Measurements from ENCODE around the gene CCL4.

Gene CCL4

GRCh38 chr17:36142235-36142634 lies 38.6 kb downstream of the CCL4 start:
- Histone ChIP-seq H3K9me3 (ENCODE audit: control insufficient read depth, low read length) (no peaks in the 10 kb centered on the region), H3K4me1 (ENCODE audit: control insufficient read depth, insufficient read depth, low read length) (no peaks in the 10 kb centered on the region), H3K4me3 (ENCODE audit: insufficient read depth, low read depth, low read length) (no peak overlapping the region), H3K27ac (ENCODE audit: insufficient read depth, low read depth, low read length, poor library complexity, severe bottlenecking) (no peak overlapping the region), H3K36me3 (ENCODE audit: control insufficient read depth, insufficient read depth, low read length) (no peaks in the 10 kb centered on the region), H3K27me3 (ENCODE audit: control insufficient read depth, insufficient read depth, low read length, poor library complexity, severe bottlenecking) (peaks cover 41% of the 10 kb centered on the region)

GRCh38 chr17:36142806-36143205 lies 39.2 kb downstream of the CCL4 start:
- Histone ChIP-seq H3K27ac (ENCODE audit: insufficient read depth, low read depth, low read length, poor library complexity, severe bottlenecking) (no peak overlapping the region), H3K4me3 (ENCODE audit: insufficient read depth, low read depth, low read length) (no peak overlapping the region), H3K36me3 (ENCODE audit: control insufficient read depth, insufficient read depth, low read length) (no peaks in the 10 kb centered on the region), H3K27me3 (ENCODE audit: control insufficient read depth, insufficient read depth, low read length, poor library complexity, severe bottlenecking) (peaks cover 44% of the 10 kb centered on the region), H3K4me1 (ENCODE audit: control insufficient read depth, insufficient read depth, low read length) (no peaks in the 10 kb centered on the region), H3K9me3 (ENCODE audit: control insufficient read depth, low read length) (no peaks in the 10 kb centered on the region)
- 92 to 94% methylated on average over 8 of the region's 8 CpGs for WGBS, 2 experiments

- H3K9me3 ChIP-seq (ENCODE audit: control insufficient read depth, low read length): no peaks in the 10 kb centered on the region
- H3K27me3 ChIP-seq (ENCODE audit: control insufficient read depth, insufficient read depth, low read length, poor library complexity, severe bottlenecking): peaks cover 44% of the 10 kb centered on the region
- H3K36me3 ChIP-seq (ENCODE audit: control insufficient read depth, insufficient read depth, low read length): no peaks in the 10 kb centered on the region
- H3K4me1 ChIP-seq (ENCODE audit: control insufficient read depth, insufficient read depth, low read length): no peaks in the 10 kb centered on the region
- no peak overlapping the region for H3K27ac ChIP-seq (ENCODE audit: insufficient read depth, low read depth, low read length, poor library complexity, severe bottlenecking)
- no peak overlapping the region for H3K4me3 ChIP-seq (ENCODE audit: insufficient read depth, low read depth, low read length)
- 92 to 94% methylated on average over 2 of the region's 2 CpGs for WGBS, 2 experiments
Observed at GRCh38 chr17:36144014-36144413, 40.4 kb downstream of the CCL4 start.

- 91 to 92% methylated on average over 5 of the region's 5 CpGs for WGBS, 2 experiments
- H3K4me3 ChIP-seq (ENCODE audit: insufficient read depth, low read depth, low read length): no peak overlapping the region
- no peaks in the 10 kb centered on the region for H3K36me3 ChIP-seq (ENCODE audit: control insufficient read depth, insufficient read depth, low read length)
- peaks cover 44% of the 10 kb centered on the region for H3K27me3 ChIP-seq (ENCODE audit: control insufficient read depth, insufficient read depth, low read length, poor library complexity, severe bottlenecking)
- no peaks in the 10 kb centered on the region for H3K4me1 ChIP-seq (ENCODE audit: control insufficient read depth, insufficient read depth, low read length)
- H3K9me3 ChIP-seq (ENCODE audit: control insufficient read depth, low read length): no peaks in the 10 kb centered on the region
- no peak overlapping the region for H3K27ac ChIP-seq (ENCODE audit: insufficient read depth, low read depth, low read length, poor library complexity, severe bottlenecking)
Observed at GRCh38 chr17:36144981-36145729, 41.5 kb downstream of the CCL4 start.

- no peak overlapping the region for H3K27ac ChIP-seq (ENCODE audit: insufficient read depth, low read depth, low read length, poor library complexity, severe bottlenecking)
- H3K27me3 ChIP-seq (ENCODE audit: control insufficient read depth, insufficient read depth, low read length, poor library complexity, severe bottlenecking): peaks cover 38% of the 10 kb centered on the region
- no peak overlapping the region for H3K4me3 ChIP-seq (ENCODE audit: insufficient read depth, low read depth, low read length)
- WGBS, 2 experiments: 91% methylated on average over 3 of the region's 3 CpGs
- no peaks in the 10 kb centered on the region for H3K4me1 ChIP-seq (ENCODE audit: control insufficient read depth, insufficient read depth, low read length)
- no peaks in the 10 kb centered on the region for H3K9me3 ChIP-seq (ENCODE audit: control insufficient read depth, low read length)
- no peaks in the 10 kb centered on the region for H3K36me3 ChIP-seq (ENCODE audit: control insufficient read depth, insufficient read depth, low read length)
Observed at GRCh38 chr17:36147601-36148000, 44.0 kb downstream of the CCL4 start.

- H3K4me3 ChIP-seq (ENCODE audit: insufficient read depth, low read depth, low read length): no peak overlapping the region
- H3K27me3 ChIP-seq (ENCODE audit: control insufficient read depth, insufficient read depth, low read length, poor library complexity, severe bottlenecking): peaks cover 27% of the 10 kb centered on the region
- H3K27ac ChIP-seq (ENCODE audit: insufficient read depth, low read depth, low read length, poor library complexity, severe bottlenecking): no peak overlapping the region
- WGBS, 2 experiments: 25 to 48% methylated on average over 4 to 6 of the region's 6 CpGs
- H3K4me1 ChIP-seq (ENCODE audit: control insufficient read depth, insufficient read depth, low read length): no peaks in the 10 kb centered on the region
- H3K36me3 ChIP-seq (ENCODE audit: control insufficient read depth, insufficient read depth, low read length): no peaks in the 10 kb centered on the region
- no peaks in the 10 kb centered on the region for H3K9me3 ChIP-seq (ENCODE audit: control insufficient read depth, low read length)
Observed at GRCh38 chr17:36148559-36149295, 45.1 kb downstream of the CCL4 start.

- Histone ChIP-seq H3K4me1 (ENCODE audit: control insufficient read depth, insufficient read depth, low read length) (no peaks in the 10 kb centered on the region), H3K36me3 (ENCODE audit: control insufficient read depth, insufficient read depth, low read length) (no peaks in the 10 kb centered on the region), H3K4me3 (ENCODE audit: insufficient read depth, low read depth, low read length) (no peak overlapping the region), H3K27ac (ENCODE audit: insufficient read depth, low read depth, low read length, poor library complexity, severe bottlenecking) (no peak overlapping the region), H3K9me3 (ENCODE audit: control insufficient read depth, low read length) (no peaks in the 10 kb centered on the region), H3K27me3 (ENCODE audit: control insufficient read depth, insufficient read depth, low read length, poor library complexity, severe bottlenecking) (peaks cover 21% of the 10 kb centered on the region)
- 85 to 86% methylated on average over 11 of the region's 11 CpGs for WGBS, 2 experiments
Observed at GRCh38 chr17:36149296-36149820, 45.7 kb downstream of the CCL4 start.

GRCh38 chr17:36151891-36152638 lies 48.4 kb downstream of the CCL4 start:
- Histone ChIP-seq H3K27me3 (ENCODE audit: control insufficient read depth, insufficient read depth, low read length, poor library complexity, severe bottlenecking) (peaks cover 5% of the 10 kb centered on the region), H3K36me3 (ENCODE audit: control insufficient read depth, insufficient read depth, low read length) (no peaks in the 10 kb centered on the region), H3K27ac (ENCODE audit: insufficient read depth, low read depth, low read length, poor library complexity, severe bottlenecking) (no peak overlapping the region), H3K9me3 (ENCODE audit: control insufficient read depth, low read length) (no peaks in the 10 kb centered on the region), H3K4me3 (ENCODE audit: insufficient read depth, low read depth, low read length) (no peak overlapping the region), H3K4me1 (ENCODE audit: control insufficient read depth, insufficient read depth, low read length) (no peaks in the 10 kb centered on the region)
- 86 to 93% methylated on average over 2 to 4 of the region's 4 CpGs for WGBS, 2 experiments

- no peaks in the 10 kb centered on the region for H3K4me1 ChIP-seq (ENCODE audit: control insufficient read depth, insufficient read depth, low read length)
- H3K4me3 ChIP-seq (ENCODE audit: insufficient read depth, low read depth, low read length): no peak overlapping the region
- H3K27ac ChIP-seq (ENCODE audit: insufficient read depth, low read depth, low read length, poor library complexity, severe bottlenecking): no peak overlapping the region
- no peaks in the 10 kb centered on the region for H3K27me3 ChIP-seq (ENCODE audit: control insufficient read depth, insufficient read depth, low read length, poor library complexity, severe bottlenecking)
- H3K36me3 ChIP-seq (ENCODE audit: control insufficient read depth, insufficient read depth, low read length): no peaks in the 10 kb centered on the region
- H3K9me3 ChIP-seq (ENCODE audit: control insufficient read depth, low read length): no peaks in the 10 kb centered on the region
- WGBS, 2 experiments: 94 to 96% methylated on average over 8 of the region's 8 CpGs
Observed at GRCh38 chr17:36152639-36153120, 49.1 kb downstream of the CCL4 start.
